GM23338 (cell line): ENCODE data around the gene TBC1D9.

Experiments used
- CREB1 ChIP-seq: fragments of 250-450 bp; sonication (Bioruptor Pico); IDR thresholded peaks from 2 replicates; pipeline ENCODE4 v1.5.0; 2020; ENCODE audit warnings: low read depth, mild to moderate bottlenecking, moderate library complexity
- CTCF ChIP-seq, 2 experiments: fragments of 200-600 bp in 1 of 2; sonication (generic) in 1 of 2; conservative IDR thresholded peaks; 2 replicates each; pipeline versions ENCODE4 v1.5.1 to v1.6.1; 2016 to 2017; ENCODE audit warnings: antibody characterized with exemption in 2 of 2, low read depth in 2 of 2, mild to moderate bottlenecking in 2 of 2, moderate library complexity in 1 of 2
- ETS1 ChIP-seq: IDR thresholded peaks from 2 replicates; pipeline ENCODE4 v1.6.1; 2016; ENCODE audit warnings: antibody characterized with exemption
- EZH2 ChIP-seq: fragments of 200-600 bp; sonication (generic); IDR thresholded peaks from one replicate; pipeline ENCODE4 v1.8.0; 2017; ENCODE audit warnings: antibody characterized with exemption, mild to moderate bottlenecking, low read depth; ENCODE audit not compliant: unreplicated experiment
- EZH2phosphoT487 ChIP-seq: fragments of 200-600 bp; sonication (generic); IDR thresholded peaks from one replicate; pipeline ENCODE4 v1.8.1; 2018; ENCODE audit warnings: antibody characterized with exemption; ENCODE audit not compliant: unreplicated experiment
- JUNB ChIP-seq: IDR thresholded peaks from one replicate; pipeline ENCODE4 v1.6.1; 2016; ENCODE audit warnings: antibody characterized with exemption; ENCODE audit not compliant: unreplicated experiment
- NANOG ChIP-seq: IDR thresholded peaks from 2 replicates; pipeline ENCODE4 v1.6.1; 2016; ENCODE audit warnings: antibody characterized with exemption, borderline replicate concordance
- POLR2AphosphoS5 ChIP-seq: IDR thresholded peaks from 2 replicates; pipeline ENCODE4 v1.6.1; 2016; ENCODE audit warnings: antibody characterized with exemption, low read depth
- REST ChIP-seq: IDR thresholded peaks from one replicate; pipeline ENCODE4 v1.6.1; 2018; ENCODE audit warnings: antibody characterized with exemption; ENCODE audit not compliant: unreplicated experiment
- STAT1 ChIP-seq: IDR thresholded peaks from one replicate; pipeline ENCODE4 v1.6.1; 2016; ENCODE audit warnings: antibody characterized with exemption; ENCODE audit not compliant: unreplicated experiment
- ZNF114 ChIP-seq: fragments of 250-450 bp; sonication (Bioruptor Pico); IDR thresholded peaks from 2 replicates; pipeline ENCODE4 v1.5.0; 2020; ENCODE audit warnings: mild to moderate bottlenecking, moderate library complexity

GRCh38 chr4:140672416-140672815 is 83.8 kb downstream of the TBC1D9 start:
- no peak for TF ChIP-seq POLR2AphosphoS5
- no peak for TF ChIP-seq EZH2
- TF ChIP-seq JUNB: no peak
- no peak for TF ChIP-seq EZH2phosphoT487
- TF ChIP-seq STAT1: no peak
- no peak for TF ChIP-seq CTCF (conservative IDR thresholded peaks at IDR 0.05; ENCODE audit: low read depth in 2 of 2)
- TF ChIP-seq ETS1: no peak
- TF ChIP-seq CREB1 (CRISPR knock-in tag): no peak
- no peak for TF ChIP-seq ZNF114 (CRISPR knock-in tag)
- no peak for TF ChIP-seq REST
- no peak for TF ChIP-seq NANOG
